ENCODE results near the gene ATMIN.

The ATMIN gene

GRCh38 chr16:80989801-80990200 lies 45.8 kb upstream of the ATMIN start:
- no peak overlapping the region for H3K9ac ChIP-seq (ENCODE audit: low read length)
- no peaks in the 10 kb centered on the region for H3K27me3 ChIP-seq (ENCODE audit: control insufficient read depth in 1 of 2, insufficient read depth in 1 of 2, low read length in 2 of 2)
- H4K8ac ChIP-seq (ENCODE audit: low read length) = no peak overlapping the region
- peaks cover 8 to 11% of the 10 kb centered on the region in 2 experiments for H3K36me3 ChIP-seq (ENCODE audit: control insufficient read depth in 1 of 2, insufficient read depth in 2 of 2, low read depth in 1 of 2, low read length in 2 of 2)
- H2AFZ ChIP-seq (ENCODE audit: low read depth, low read length) = no peak overlapping the region
- H2BK15ac ChIP-seq (ENCODE audit: low read depth, poor library complexity, severe bottlenecking) = no peak overlapping the region
- no peak overlapping the region for H3K4me3 ChIP-seq (ENCODE audit: insufficient read depth in 1 of 2, low read depth in 1 of 2, low read length in 2 of 2)
- H2BK5ac ChIP-seq (ENCODE audit: low read depth, low read length, poor library complexity, severe bottlenecking) = no peak overlapping the region
- no peaks in the 10 kb centered on the region for H3K9me3 ChIP-seq (ENCODE audit: control insufficient read depth, low read length)
- no peak overlapping the region for H3K23ac ChIP-seq (ENCODE audit: low read length in 2 of 2)
- H3K4me2 ChIP-seq (ENCODE audit: low read length, poor library complexity, severe bottlenecking) = no peak overlapping the region
- no peak overlapping the region for H3K27ac ChIP-seq (ENCODE audit: low read length, poor library complexity, severe bottlenecking)
- no peak overlapping the region for H3K4ac ChIP-seq (ENCODE audit: low read depth in 1 of 2, low read length in 2 of 2)
- no peak overlapping the region for H3K18ac ChIP-seq (ENCODE audit: low read depth in 1 of 2, low read length in 2 of 2)
- no peak for DNase-seq
- no peak overlapping the region for H2BK120ac ChIP-seq (ENCODE audit: low read depth, low read length)
- H2AK5ac ChIP-seq (ENCODE audit: low read length, severe bottlenecking) = no peak overlapping the region
- no peak overlapping the region for H4K91ac ChIP-seq (ENCODE audit: low read length)
- WGBS = 47% methylated on average over 1 of the region's 2 CpGs
- H3K4me1 ChIP-seq (ENCODE audit: control insufficient read depth, insufficient read depth, low read depth, low read length) = peaks cover 1% of the 10 kb centered on the region
- H2BK12ac ChIP-seq (ENCODE audit: low read length in 2 of 2) = no peak overlapping the region
- H3K79me1 ChIP-seq (replicated peaks; ENCODE audit: low read length, poor library complexity, severe bottlenecking) = peaks cover 30% of the 10 kb centered on the region
- H3K14ac ChIP-seq (ENCODE audit: low read length in 2 of 2) = no peak overlapping the region

DNA sequence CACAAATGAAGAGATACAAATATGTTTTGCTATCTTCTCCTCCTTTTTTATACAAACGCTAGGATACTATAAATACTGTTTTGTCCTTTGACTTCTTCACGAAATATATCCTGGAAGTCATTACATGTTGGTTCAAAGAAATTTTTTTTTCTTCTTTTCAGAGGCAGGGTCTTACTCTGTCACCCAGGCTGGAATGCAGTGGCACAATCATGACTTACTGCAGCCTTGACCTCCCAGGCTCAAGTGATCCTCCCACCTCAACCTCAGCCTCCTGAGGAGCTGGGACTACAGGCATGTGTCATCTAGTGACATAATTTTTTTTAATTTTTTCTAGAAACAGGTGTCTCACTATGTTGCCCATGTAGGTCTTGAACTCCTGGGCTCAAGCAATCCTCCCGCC lies 45.1 kb upstream of the ATMIN start:
- Histone ChIP-seq H3K27me3 (ENCODE audit: control insufficient read depth in 1 of 2, insufficient read depth in 1 of 2, low read length in 2 of 2) (no peaks in the 10 kb centered on the region), H3K36me3 (ENCODE audit: control insufficient read depth in 1 of 2, insufficient read depth in 2 of 2, low read depth in 1 of 2, low read length in 2 of 2) (peaks cover 8 to 9% of the 10 kb centered on the region in 2 experiments), H3K18ac (ENCODE audit: low read depth in 1 of 2, low read length in 2 of 2) (no peak overlapping the region), H3K4me2 (ENCODE audit: low read length, poor library complexity, severe bottlenecking) (no peak overlapping the region), H4K91ac (ENCODE audit: low read length) (no peak overlapping the region), H2BK5ac (ENCODE audit: low read depth, low read length, poor library complexity, severe bottlenecking) (no peak overlapping the region), H3K9ac (ENCODE audit: low read length) (no peak overlapping the region), H3K4ac (ENCODE audit: low read depth in 1 of 2, low read length in 2 of 2) (no peak overlapping the region), H4K8ac (ENCODE audit: low read length) (no peak overlapping the region), H2BK15ac (ENCODE audit: low read depth, poor library complexity, severe bottlenecking) (no peak overlapping the region), H3K14ac (ENCODE audit: low read length in 2 of 2) (no peak overlapping the region), H2AFZ (ENCODE audit: low read depth, low read length) (no peak overlapping the region), H3K23ac (ENCODE audit: low read length in 2 of 2) (no peak overlapping the region), H2BK12ac (ENCODE audit: low read length in 2 of 2) (no peak overlapping the region), H3K9me3 (ENCODE audit: control insufficient read depth, low read length) (no peaks in the 10 kb centered on the region), H3K79me1 (replicated peaks; ENCODE audit: low read length, poor library complexity, severe bottlenecking) (peaks cover 26% of the 10 kb centered on the region), H3K4me3 (ENCODE audit: insufficient read depth in 1 of 2, low read depth in 1 of 2, low read length in 2 of 2) (no peak overlapping the region), H2BK120ac (ENCODE audit: low read depth, low read length) (no peak overlapping the region), H3K4me1 (ENCODE audit: control insufficient read depth, insufficient read depth, low read depth, low read length) (peaks cover 1% of the 10 kb centered on the region), H3K27ac (ENCODE audit: low read length, poor library complexity, severe bottlenecking) (no peak overlapping the region), H2AK5ac (ENCODE audit: low read length, severe bottlenecking) (no peak overlapping the region)
- no peak for DNase-seq
- WGBS = 97% methylated on average over 3 of the region's 3 CpGs

DNA sequence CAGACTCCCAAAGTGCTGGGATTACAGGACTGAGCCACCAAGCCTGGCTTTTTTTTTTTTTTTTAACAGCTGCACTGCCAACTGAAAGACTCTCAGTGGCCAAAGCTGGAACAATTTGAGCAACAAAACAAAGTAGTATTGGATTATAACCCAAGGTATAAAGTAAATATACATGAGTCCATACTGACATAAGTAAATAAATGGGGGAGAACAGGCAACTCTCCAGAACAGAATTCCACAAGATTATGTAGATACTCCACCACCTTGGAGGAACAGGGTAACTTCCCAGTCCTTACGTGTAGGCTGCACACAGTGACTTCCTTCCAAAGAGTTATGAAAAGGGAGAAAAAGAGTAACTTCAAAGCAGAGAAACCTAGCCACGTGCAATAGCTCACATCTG lies 44.7 kb upstream of the ATMIN start:
- 98% methylated on average over 2 of the region's 2 CpGs for WGBS
- H3K23ac ChIP-seq (ENCODE audit: low read length in 2 of 2) = no peak overlapping the region

DNA sequence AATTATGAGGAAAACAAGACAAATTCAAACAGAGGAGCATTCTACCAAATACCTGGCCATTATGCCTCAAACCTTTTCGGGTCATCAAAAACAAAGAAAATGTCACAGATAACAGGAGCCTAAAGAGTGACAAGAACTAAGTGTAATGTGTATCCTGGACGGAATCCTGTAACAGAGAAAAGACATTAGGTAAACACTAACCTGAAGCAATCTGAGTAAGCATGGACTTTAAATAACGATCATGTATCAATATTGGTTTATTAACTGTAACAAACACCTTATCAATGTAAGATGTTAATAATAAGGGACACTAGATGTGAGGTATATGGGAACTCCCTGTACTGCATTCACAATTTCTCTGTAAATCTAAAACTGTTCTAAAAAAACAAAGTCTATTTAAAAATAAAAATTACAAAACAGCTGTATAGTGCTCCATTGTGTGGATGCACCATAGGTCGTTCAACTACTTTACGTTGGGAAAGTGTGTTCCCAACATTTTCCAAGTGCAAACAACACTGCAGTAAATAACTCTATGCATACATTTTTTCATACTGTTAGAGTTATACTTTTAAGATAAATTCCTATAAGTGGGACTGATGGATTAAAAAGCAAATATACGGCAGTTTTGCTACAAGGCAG lies 43.7 kb upstream of the ATMIN start:
- Histone ChIP-seq H3K4me1 (ENCODE audit: control insufficient read depth, insufficient read depth, low read depth, low read length) (no peaks in the 10 kb centered on the region), H2BK12ac (ENCODE audit: low read length in 2 of 2) (no peak overlapping the region), H3K4ac (ENCODE audit: low read depth in 1 of 2, low read length in 2 of 2) (no peak overlapping the region), H3K4me2 (ENCODE audit: low read length, poor library complexity, severe bottlenecking) (no peak overlapping the region), H3K9ac (ENCODE audit: low read length) (no peak overlapping the region), H3K79me1 (replicated peaks; ENCODE audit: low read length, poor library complexity, severe bottlenecking) (peaks cover 18% of the 10 kb centered on the region), H2AK5ac (ENCODE audit: low read length, severe bottlenecking) (no peak overlapping the region), H4K8ac (ENCODE audit: low read length) (no peak overlapping the region), H3K14ac (ENCODE audit: low read length in 2 of 2) (no peak overlapping the region), H3K18ac (ENCODE audit: low read depth in 1 of 2, low read length in 2 of 2) (no peak overlapping the region), H3K27me3 (ENCODE audit: control insufficient read depth in 1 of 2, insufficient read depth in 1 of 2, low read length in 2 of 2) (no peaks in the 10 kb centered on the region), H2BK15ac (ENCODE audit: low read depth, poor library complexity, severe bottlenecking) (no peak overlapping the region), H2AFZ (ENCODE audit: low read depth, low read length) (no peak overlapping the region), H3K36me3 (ENCODE audit: control insufficient read depth in 1 of 2, insufficient read depth in 2 of 2, low read depth in 1 of 2, low read length in 2 of 2) (peaks cover 8 to 9% of the 10 kb centered on the region in 2 experiments), H3K27ac (ENCODE audit: low read length, poor library complexity, severe bottlenecking) (no peak overlapping the region), H3K4me3 (ENCODE audit: insufficient read depth in 1 of 2, low read depth in 1 of 2, low read length in 2 of 2) (no peak overlapping the region), H4K91ac (ENCODE audit: low read length) (no peak overlapping the region), H2BK5ac (ENCODE audit: low read depth, low read length, poor library complexity, severe bottlenecking) (no peak overlapping the region), H2BK120ac (ENCODE audit: low read depth, low read length) (no peak overlapping the region), H3K23ac (ENCODE audit: low read length in 2 of 2) (no peak overlapping the region), H3K9me3 (ENCODE audit: control insufficient read depth, low read length) (no peaks in the 10 kb centered on the region)
- WGBS = 100% methylated on average over 1 of the region's 6 CpGs
- no peak for DNase-seq

More for the DNA sequence above, 44.7 kb upstream of the ATMIN start:
- Histone ChIP-seq H3K9me3 (ENCODE audit: control insufficient read depth, low read length) (no peaks in the 10 kb centered on the region), H3K4me2 (ENCODE audit: low read length, poor library complexity, severe bottlenecking) (no peak overlapping the region), H4K8ac (ENCODE audit: low read length) (no peak overlapping the region), H2BK15ac (ENCODE audit: low read depth, poor library complexity, severe bottlenecking) (no peak overlapping the region), H3K27ac (ENCODE audit: low read length, poor library complexity, severe bottlenecking) (no peak overlapping the region), H2BK5ac (ENCODE audit: low read depth, low read length, poor library complexity, severe bottlenecking) (no peak overlapping the region), H3K18ac (ENCODE audit: low read depth in 1 of 2, low read length in 2 of 2) (no peak overlapping the region), H3K14ac (ENCODE audit: low read length in 2 of 2) (no peak overlapping the region), H2BK12ac (ENCODE audit: low read length in 2 of 2) (no peak overlapping the region), H3K27me3 (ENCODE audit: control insufficient read depth in 1 of 2, insufficient read depth in 1 of 2, low read length in 2 of 2) (no peaks in the 10 kb centered on the region), H3K4me3 (ENCODE audit: insufficient read depth in 1 of 2, low read depth in 1 of 2, low read length in 2 of 2) (no peak overlapping the region), H3K4ac (ENCODE audit: low read depth in 1 of 2, low read length in 2 of 2) (no peak overlapping the region), H3K4me1 (ENCODE audit: control insufficient read depth, insufficient read depth, low read depth, low read length) (peaks cover 1% of the 10 kb centered on the region), H4K91ac (ENCODE audit: low read length) (no peak overlapping the region), H2BK120ac (ENCODE audit: low read depth, low read length) (no peak overlapping the region), H3K79me1 (replicated peaks; ENCODE audit: low read length, poor library complexity, severe bottlenecking) (peaks cover 24% of the 10 kb centered on the region), H2AK5ac (ENCODE audit: low read length, severe bottlenecking) (no peak overlapping the region), H2AFZ (ENCODE audit: low read depth, low read length) (no peak overlapping the region), H3K36me3 (ENCODE audit: control insufficient read depth in 1 of 2, insufficient read depth in 2 of 2, low read depth in 1 of 2, low read length in 2 of 2) (peaks cover 8 to 9% of the 10 kb centered on the region in 2 experiments), H3K9ac (ENCODE audit: low read length) (no peak overlapping the region)
- no peak for DNase-seq

Measured in mesenchymal stem cell (in vitro differentiated cells and primary cell).